KMS-11 (cell line): ENCODE results near the gene RMC1.

ENCODE experiments used
- H2AFZ ChIP-seq: fragments of 200-600 bp; sonication (generic); 2 replicates; pipeline ENCODE4 v1.6.1; 2016; ENCODE audit warnings: antibody characterized with exemption, mixed run types, low read depth
- H3K27ac ChIP-seq: fragments of 200-600 bp; sonication (generic); 2 replicates; pipeline ENCODE4 v1.6.1; 2016; ENCODE audit warnings: mild to moderate bottlenecking, mixed run types
- H3K27me3 ChIP-seq: fragments of 200-600 bp; sonication (generic); 2 replicates; pipeline ENCODE4 v1.6.1; 2017; ENCODE audit warnings: mild to moderate bottlenecking, low read depth, mixed run types, moderate library complexity; ENCODE audit not compliant: insufficient read depth
- H3K36me3 ChIP-seq: fragments of 200-600 bp; sonication (generic); 2 replicates; pipeline ENCODE4 v1.6.1; 2017; ENCODE audit warnings: mild to moderate bottlenecking, mixed run types; ENCODE audit not compliant: insufficient read depth
- H3K4me1 ChIP-seq: fragments of 200-600 bp; sonication (generic); 2 replicates; pipeline ENCODE4 v1.6.1; 2016; ENCODE audit warnings: mild to moderate bottlenecking, low read depth, mixed run types; ENCODE audit not compliant: poor library complexity, severe bottlenecking
- H3K4me2 ChIP-seq: fragments of 200-600 bp; sonication (generic); 2 replicates; pipeline ENCODE4 v1.7.0; 2016; ENCODE audit warnings: mild to moderate bottlenecking, mixed run types
- H3K4me3 ChIP-seq: fragments of 200-600 bp; sonication (generic); IDR thresholded peaks from 2 replicates; pipeline ENCODE4 v1.6.1; 2017; ENCODE audit warnings: low read depth, low read length, mixed read lengths; ENCODE audit not compliant: insufficient read depth
- H3K79me2 ChIP-seq: fragments of 200-600 bp; sonication (generic); 2 replicates; pipeline ENCODE4 v1.6.1; 2016; ENCODE audit warnings: low read depth, mixed run types; ENCODE audit not compliant: insufficient read depth
- H3K9ac ChIP-seq: fragments of 200-600 bp; sonication (generic); 2 replicates; pipeline ENCODE4 v1.6.1; 2016; ENCODE audit warnings: mild to moderate bottlenecking, mixed run types
- H4K20me1 ChIP-seq: fragments of 200-600 bp; sonication (generic); 2 replicates; pipeline ENCODE4 v1.6.1; 2016; ENCODE audit warnings: mild to moderate bottlenecking, mixed run types; ENCODE audit not compliant: insufficient read depth
- CTCF ChIP-seq: fragments of 200-600 bp; sonication (generic); conservative IDR thresholded peaks from 2 replicates; pipeline ENCODE4 v1.6.1; 2017; ENCODE audit warnings: low read depth, mild to moderate bottlenecking, antibody characterized with exemption, low read length, moderate library complexity, mixed read lengths

RMC1 gene

GRCh38 chr18:23459530-23459921 is 43.8 kb upstream of the RMC1 start:
- Histone ChIP-seq H3K4me1 (peaks cover 32% of the 10 kb centered on the region), H4K20me1 (peaks cover 18% of the 10 kb centered on the region; the same call in 1 of the 2 replicates), H3K9ac (no peak overlapping the region), H3K27ac (no peak overlapping the region), H3K4me3 (no peak overlapping the region), H3K27me3 (no peaks in the 10 kb centered on the region), H3K4me2 (no peak overlapping the region), H3K36me3 (peaks cover 18% of the 10 kb centered on the region; the same call in 1 of the 2 replicates), H2AFZ (no peak overlapping the region), H3K79me2 (peaks cover 72% of the 10 kb centered on the region)
- no peak for TF ChIP-seq CTCF

GRCh38 chr18:23460285-23461273 is 42.7 kb upstream of the RMC1 start:
- TF ChIP-seq CTCF: no peak
- Histone ChIP-seq H3K9ac (no peak overlapping the region), H3K4me2 (no peak overlapping the region), H3K4me3 (no peak overlapping the region), H3K36me3 (peaks cover 18% of the 10 kb centered on the region; the same call in 1 of the 2 replicates), H3K27me3 (no peaks in the 10 kb centered on the region), H3K79me2 (peaks cover 62% of the 10 kb centered on the region), H3K27ac (no peak overlapping the region), H2AFZ (no peak overlapping the region), H4K20me1 (peaks cover 18% of the 10 kb centered on the region; the same call in 1 of the 2 replicates), H3K4me1 (peaks cover 27% of the 10 kb centered on the region)

- H4K20me1 ChIP-seq: 0 out of 2 replicates have a peak, but pooled peaks cover 14% of the 10 kb centered on the region
- no peak for TF ChIP-seq CTCF
- no peaks in the 10 kb centered on the region for H3K27me3 ChIP-seq
- peaks cover 13% of the 10 kb centered on the region; the same call in 1 of the 2 replicates for H3K36me3 ChIP-seq
- H3K4me2 ChIP-seq: no peak overlapping the region
- H3K27ac ChIP-seq: no peak overlapping the region
- peaks cover 39% of the 10 kb centered on the region; the same call in 1 of the 2 replicates for H3K79me2 ChIP-seq
- H3K4me3 ChIP-seq: no peak overlapping the region
- no peak overlapping the region for H2AFZ ChIP-seq
- H3K4me1 ChIP-seq: peaks cover 11% of the 10 kb centered on the region
- no peak overlapping the region for H3K9ac ChIP-seq
Measured at GRCh38 chr18:23462876-23463275, 40.4 kb upstream of the RMC1 start.

GRCh38 chr18:23468753-23469459 is 34.4 kb upstream of the RMC1 start:
- Histone ChIP-seq H3K4me2 (no peak overlapping the region), H3K36me3 (peaks cover 13% of the 10 kb centered on the region; the same call in 1 of the 2 replicates), H3K4me1 (no peaks in the 10 kb centered on the region), H3K9ac (no peak overlapping the region), H3K4me3 (no peak overlapping the region), H3K27ac (no peak overlapping the region), H3K79me2 (no peaks in the 10 kb centered on the region; the same call in 1 of the 2 replicates), H3K27me3 (no peaks in the 10 kb centered on the region), H4K20me1 (no peaks in the 10 kb centered on the region), H2AFZ (no peak overlapping the region)
- TF ChIP-seq CTCF: no peak
